HEK293T (cell line): ENCODE measurements around the gene FFAR3.

Experiments used
- CTCF ChIA-PET: fragments of 350-600 bp; formaldehyde crosslinking; extraction: SDS; loops from one replicate; lab custom pipeline; 2021; ENCODE audit warnings: antibody characterized with exemption, inconsistent platforms; lab: Yijun Ruan, JAX
- POLR2A ChIA-PET: fragments of 350-600 bp; formaldehyde crosslinking; extraction: SDS; loops from one replicate; lab custom pipeline; 2020; ENCODE audit warnings: antibody characterized with exemption, inconsistent platforms; lab: Yijun Ruan, JAX
- DNase-seq: peaks from one replicate; pipeline ENCODE4 v3.0.0; 2012; ENCODE audit warnings: mixed read lengths; ENCODE audit errors: extremely low spot score
- ARNT ChIP-seq: fragments of 450-650 bp; IDR thresholded peaks from 2 replicates; pipeline ENCODE4 v1.6.1; 2017; ENCODE audit warnings: mild to moderate bottlenecking
- BHLHE40 ChIP-seq: fragments of 450-650 bp; IDR thresholded peaks from 2 replicates; pipeline ENCODE4 v1.6.1; 2016; ENCODE audit warnings: mild to moderate bottlenecking, moderate library complexity, borderline replicate concordance
- CTBP1 ChIP-seq: fragments of 450-650 bp; IDR thresholded peaks from 2 replicates; pipeline ENCODE4 v1.6.1; 2016; ENCODE audit warnings: borderline replicate concordance
- ELF4 ChIP-seq: fragments of 450-650 bp; IDR thresholded peaks from 2 replicates; pipeline ENCODE4 v1.6.1; 2017; ENCODE audit warnings: antibody characterized with exemption
- FOXA1 ChIP-seq: fragments of 450-650 bp; IDR thresholded peaks from 2 replicates; pipeline ENCODE4 v1.6.1; 2016; ENCODE audit warnings: mild to moderate bottlenecking
- FOXK2 ChIP-seq: fragments of 450-650 bp; IDR thresholded peaks from 2 replicates; pipeline ENCODE4 v1.6.1; 2016; ENCODE audit warnings: mild to moderate bottlenecking
- FOXM1 ChIP-seq: fragments of 450-650 bp; IDR thresholded peaks from 2 replicates; pipeline ENCODE4 v1.6.1; 2017; ENCODE audit warnings: mild to moderate bottlenecking, borderline replicate concordance
- HDGF ChIP-seq: fragments of 450-650 bp; IDR thresholded peaks from 2 replicates; pipeline ENCODE4 v1.6.1; 2017; ENCODE audit warnings: antibody characterized with exemption, borderline replicate concordance
- L3MBTL2 ChIP-seq: fragments of 450-650 bp; conservative IDR thresholded peaks from 2 replicates; pipeline ENCODE4 v1.6.1; 2016; ENCODE audit warnings: mild to moderate bottlenecking
- LEF1 ChIP-seq: fragments of 450-650 bp; IDR thresholded peaks from 2 replicates; pipeline ENCODE4 v1.6.1; 2017; ENCODE audit warnings: mild to moderate bottlenecking, borderline replicate concordance
- NFRKB ChIP-seq: fragments of 450-650 bp; IDR thresholded peaks from 2 replicates; pipeline ENCODE4 v1.6.1; 2016; ENCODE audit warnings: mild to moderate bottlenecking, moderate library complexity
- PKNOX1 ChIP-seq: fragments of 450-650 bp; IDR thresholded peaks from 2 replicates; pipeline ENCODE4 v1.6.1; 2016
- SP1 ChIP-seq: fragments of 450-650 bp; IDR thresholded peaks from 2 replicates; pipeline ENCODE4 v1.6.1; 2017
- SUZ12 ChIP-seq: fragments of 450-650 bp; IDR thresholded peaks from 2 replicates; pipeline ENCODE4 v1.6.1; 2016; ENCODE audit warnings: mild to moderate bottlenecking
- TARDBP ChIP-seq: fragments of 450-650 bp; IDR thresholded peaks from 2 replicates; pipeline ENCODE4 v1.6.1; 2016
- ZNF384 ChIP-seq: fragments of 450-650 bp; IDR thresholded peaks from 2 replicates; pipeline ENCODE4 v1.6.1; 2016

Gene FFAR3

DNA sequence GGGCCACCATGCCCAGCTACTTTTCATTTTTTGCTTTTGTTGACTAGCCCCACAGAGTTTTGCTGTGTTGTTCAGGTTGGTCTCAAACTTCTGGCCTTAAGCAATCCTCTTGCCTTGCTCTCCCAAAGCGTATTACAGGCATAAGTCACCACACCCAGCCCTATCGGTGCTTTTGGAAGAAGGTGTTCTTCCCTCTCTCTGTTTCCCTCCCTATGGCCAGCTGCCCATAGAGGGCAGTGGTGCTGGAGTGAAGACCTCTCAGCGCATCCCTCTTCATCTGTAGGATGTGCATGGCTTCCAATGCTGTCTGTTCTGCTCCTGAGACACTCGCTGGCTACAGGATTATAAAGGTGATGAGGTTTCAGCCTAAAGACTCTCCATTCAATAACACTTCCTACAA, 30.6 kb upstream of the FFAR3 start:
- TF ChIP-seq HDGF = no peak
- no peak for TF ChIP-seq FOXA1
- TF ChIP-seq ZNF384 = no peak
- TF ChIP-seq ARNT = no peak
- no peak for TF ChIP-seq SP1
- TF ChIP-seq FOXM1 = no peak
- TF ChIP-seq BHLHE40 = no peak
- no peak for TF ChIP-seq LEF1
- TF ChIP-seq SUZ12 = no peak
- no peak for TF ChIP-seq L3MBTL2
- no peak for TF ChIP-seq CTBP1
- no peak for TF ChIP-seq FOXK2
- TF ChIP-seq ELF4 = no peak
- TF ChIP-seq TARDBP = no peak
- no peak for TF ChIP-seq NFRKB
- no peak for TF ChIP-seq PKNOX1
- no peak for DNase-seq
- ChIA-PET POLR2A (no interaction called here), CTCF (no interaction called here)

DNA sequence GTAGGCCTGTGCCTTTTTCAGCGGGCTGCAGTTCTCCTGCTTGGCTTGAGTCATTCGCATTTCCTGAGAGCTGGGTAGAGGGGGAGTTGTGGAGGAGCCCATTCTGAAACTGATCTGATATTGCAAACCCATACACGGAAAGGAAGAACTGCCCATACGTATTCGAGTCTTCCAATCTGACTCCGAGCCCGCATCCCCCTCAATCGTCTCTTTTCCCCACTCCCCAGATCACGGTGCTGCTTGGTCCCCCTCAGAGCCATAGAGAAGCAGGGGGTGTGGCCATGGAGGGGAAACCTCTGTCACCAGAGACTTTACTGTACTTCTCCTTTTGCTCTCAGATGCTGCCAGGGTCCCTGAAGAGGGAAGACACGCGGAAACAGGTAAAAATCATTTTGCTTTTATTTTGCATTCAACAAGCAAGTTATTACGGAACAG, 29.4 kb upstream of the FFAR3 start, which contains the start of gene CD22:
CD22 (plus strand) TSS at position 337 of the 435 bp plus-strand sequence. CDS start 2,854 bp downstream, outside the sequence.
- no peak for DNase-seq

DNA sequence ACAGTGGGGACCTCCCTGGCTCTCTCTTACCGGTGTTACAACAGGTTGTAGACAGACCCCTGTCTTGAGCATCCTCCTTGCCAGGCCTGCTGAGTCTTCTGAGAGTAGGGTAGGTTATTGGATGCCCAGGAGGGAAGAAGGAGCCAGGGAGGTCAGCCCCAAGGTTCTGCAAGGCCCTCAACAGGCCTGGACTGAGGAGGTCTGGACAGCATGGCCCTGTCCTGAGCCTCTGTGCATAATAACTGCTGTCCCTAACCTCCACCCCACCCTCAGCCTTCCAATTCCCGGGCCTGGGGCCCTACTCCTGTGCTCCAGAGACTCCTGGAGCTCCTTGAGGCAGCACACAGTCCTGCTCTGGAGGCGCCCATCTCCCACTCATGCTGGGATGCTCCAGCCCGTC, 28.9 kb upstream of the FFAR3 start:
- POLR2A ChIA-PET = no interaction called here
- TF ChIP-seq L3MBTL2 (no peak), FOXM1 (no peak), HDGF (no peak), LEF1 (no peak), TARDBP (no peak), PKNOX1 (no peak), SUZ12 (no peak), ARNT (no peak), CTBP1 (no peak), FOXA1 (no peak), SP1 (no peak), FOXK2 (no peak), ZNF384 (no peak), NFRKB (no peak), BHLHE40 (no peak)
- CTCF ChIA-PET = no interaction called here
- DNase-seq = no peak

More for the DNA sequence above, 29.4 kb upstream of the FFAR3 start, which contains the start of gene CD22:
- TF ChIP-seq HDGF = no peak
- TF ChIP-seq FOXK2 = no peak
- no peak for TF ChIP-seq ZNF384
- no peak for TF ChIP-seq L3MBTL2
- no peak for TF ChIP-seq TARDBP
- TF ChIP-seq SP1 = no peak
- TF ChIP-seq SUZ12 = no peak
- TF ChIP-seq LEF1 = no peak
- no peak for TF ChIP-seq ARNT
- TF ChIP-seq PKNOX1 = no peak
- no peak for TF ChIP-seq FOXA1
- no peak for TF ChIP-seq ELF4
- TF ChIP-seq NFRKB = no peak
- TF ChIP-seq BHLHE40 = no peak
- POLR2A ChIA-PET = no interaction called here
- CTCF ChIA-PET = no interaction called here

- no peak for DNase-seq
- POLR2A ChIA-PET = no interaction called here
- TF ChIP-seq SP1 (no peak), HDGF (no peak), TARDBP (no peak), FOXM1 (no peak), SUZ12 (no peak), PKNOX1 (no peak), FOXA1 (no peak), ZNF384 (no peak), ELF4 (no peak), CTBP1 (no peak), L3MBTL2 (no peak), FOXK2 (no peak)
- CTCF ChIA-PET = no interaction called here
These were observed 27.8 kb upstream of the FFAR3 start for GRCh38 chr19:35330475-35330874.

GRCh38 chr19:35331551-35332214, 26.6 kb upstream of the FFAR3 start:
- no peak for DNase-seq
- CTCF ChIA-PET = no interaction called here
- POLR2A ChIA-PET = no interaction called here
- TF ChIP-seq ZNF384 (no peak), NFRKB (no peak), ARNT (no peak), SP1 (no peak), L3MBTL2 (no peak), HDGF (no peak), PKNOX1 (no peak), BHLHE40 (no peak), ELF4 (no peak), FOXA1 (no peak), FOXK2 (no peak), TARDBP (no peak), LEF1 (no peak), SUZ12 (no peak), CTBP1 (no peak)
